SK-N-MC (cell line): ENCODE data around the gene TIGD6.

Experiments used
- DNase-seq: peaks from one replicate; pipeline ENCODE4 v3.0.0-alpha.2; 2011; ENCODE audit warnings: low read depth, low spot score
- H3K27ac ChIP-seq: fragments of 200-600 bp; sonication (generic); 2 replicates; pipeline ENCODE4 v1.5.1; 2016; ENCODE audit warnings: mixed run types
- H3K36me3 ChIP-seq: fragments of 200-600 bp; sonication (generic); 2 replicates; pipeline ENCODE4 v1.6.1; 2017; ENCODE audit warnings: antibody characterized with exemption, low read length, mixed read lengths; ENCODE audit not compliant: insufficient read depth
- H3K4me3 ChIP-seq: fragments of 200-600 bp; sonication (generic); 2 replicates; pipeline ENCODE4 v1.5.1; 2016
- H3K9ac ChIP-seq: fragments of 200-600 bp; sonication (generic); 2 replicates; pipeline ENCODE4 v1.8.0; 2017; ENCODE audit warnings: mixed run types, mixed read lengths; ENCODE audit not compliant: insufficient read length
- H3K9me3 ChIP-seq: fragments of 200-600 bp; sonication (generic); 2 replicates; pipeline ENCODE4 v1.6.1; 2017; ENCODE audit warnings: low read depth, mild to moderate bottlenecking, antibody characterized with exemption, low read length, moderate library complexity, mixed read lengths
- EZH2 ChIP-seq: fragments of 200-600 bp; sonication (generic); IDR thresholded peaks from one replicate; pipeline ENCODE4 v1.6.1; 2017; ENCODE audit warnings: antibody characterized with exemption
- FOXP2 ChIP-seq: optimal IDR thresholded peaks from 2 replicates; pipeline ENCODE3; 2011; ENCODE audit warnings: mild to moderate bottlenecking, moderate library complexity; ENCODE audit not compliant: insufficient read depth; ENCODE audit errors: extremely low read length, control extremely low read depth
- POLR2AphosphoS5 ChIP-seq: IDR thresholded peaks from 2 replicates; pipeline ENCODE4 v1.6.1; 2012; ENCODE audit warnings: mild to moderate bottlenecking, low read depth, low read length, borderline replicate concordance

The TIGD6 gene

GRCh38 chr5:149975409-149975808 is 25.0 kb downstream of the TIGD6 start:
- no peak overlapping the region for H3K4me3 ChIP-seq
- DNase-seq = no peak
- no peaks in the 10 kb centered on the region; the same call in 1 of the 2 replicates for H3K36me3 ChIP-seq
- H3K9ac ChIP-seq = no peak overlapping the region
- H3K27ac ChIP-seq = no peak overlapping the region
- TF ChIP-seq POLR2AphosphoS5 (no peak), FOXP2 (no peak), EZH2 (no peak)
- no peaks in the 10 kb centered on the region for H3K9me3 ChIP-seq

DNA sequence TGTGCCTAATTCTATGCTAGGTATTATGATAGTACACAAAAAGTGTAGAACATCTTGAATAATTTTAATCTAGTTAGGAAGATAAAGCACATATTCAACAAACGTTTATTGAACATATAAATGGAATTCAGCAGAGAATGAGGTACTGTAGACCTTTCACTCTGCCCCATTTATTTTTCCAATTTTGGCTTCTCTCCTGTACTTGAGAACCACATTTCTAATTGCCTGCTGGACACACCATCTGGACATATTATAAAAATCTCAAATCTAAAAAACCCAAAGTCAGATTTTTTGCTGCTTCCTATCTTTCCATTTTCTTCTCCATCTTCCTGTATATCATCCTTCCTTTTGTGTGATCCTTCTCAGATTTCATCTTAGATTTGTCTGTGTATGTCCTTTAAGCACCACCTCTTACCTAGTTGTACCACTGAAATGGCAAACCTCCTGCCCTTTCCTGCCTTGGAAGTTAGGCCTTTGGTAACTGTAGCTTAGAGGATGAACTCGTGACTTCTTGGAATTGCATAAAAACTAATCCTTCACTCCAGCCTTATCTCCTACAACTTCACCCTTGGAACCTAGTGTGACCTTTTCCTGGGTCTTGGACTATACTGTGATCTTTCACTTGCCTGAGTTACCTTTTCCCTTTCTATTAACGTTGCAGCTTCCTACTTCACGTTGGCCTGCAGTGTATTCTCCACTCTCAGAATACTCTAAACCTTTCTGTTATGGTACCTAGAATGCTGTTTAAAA is 31.1 kb downstream of the TIGD6 start:
- Histone ChIP-seq H3K9me3 (no peaks in the 10 kb centered on the region), H3K9ac (no peak overlapping the region), H3K27ac (no peak overlapping the region), H3K36me3 (no peaks in the 10 kb centered on the region), H3K4me3 (no peak overlapping the region)
- no peak for DNase-seq
- no peak for TF ChIP-seq POLR2AphosphoS5
- TF ChIP-seq FOXP2 = no peak
- TF ChIP-seq EZH2 = no peak

- Histone ChIP-seq H3K27ac (no peak overlapping the region), H3K9me3 (no peaks in the 10 kb centered on the region), H3K4me3 (no peak overlapping the region), H3K36me3 (no peaks in the 10 kb centered on the region), H3K9ac (no peak overlapping the region)
- DNase-seq = no peak
- no peak for TF ChIP-seq EZH2
- no peak for TF ChIP-seq FOXP2
- no peak for TF ChIP-seq POLR2AphosphoS5
Observed at GRCh38 chr5:149966946-149967345, 33.5 kb downstream of the TIGD6 start.

DNA sequence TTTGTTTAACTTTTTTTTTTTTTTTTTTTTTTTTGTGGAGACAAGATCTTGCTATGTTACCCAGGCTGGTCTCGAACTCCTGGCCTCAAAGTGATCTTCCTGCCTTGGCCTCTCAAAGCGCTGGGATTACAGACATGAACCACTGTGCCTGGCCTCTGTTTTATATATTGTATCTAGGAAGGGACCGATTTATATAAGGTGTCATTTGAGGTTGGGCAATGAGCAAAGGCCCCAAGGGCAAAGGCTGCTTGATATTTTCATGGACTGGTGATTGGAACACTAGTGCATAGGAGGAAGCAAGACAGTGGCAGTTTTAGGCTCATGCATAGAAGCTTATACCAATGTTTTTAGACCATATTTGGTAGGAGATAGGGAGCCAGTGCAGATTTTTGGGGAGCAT is 36.7 kb downstream of the TIGD6 start:
- DNase-seq = no peak
- H3K4me3 ChIP-seq = no peak overlapping the region
- no peak overlapping the region for H3K27ac ChIP-seq
- TF ChIP-seq POLR2AphosphoS5 (no peak), FOXP2 (no peak), EZH2 (no peak)
- H3K36me3 ChIP-seq = no peaks in the 10 kb centered on the region
- no peaks in the 10 kb centered on the region for H3K9me3 ChIP-seq
- no peak overlapping the region for H3K9ac ChIP-seq

DNA sequence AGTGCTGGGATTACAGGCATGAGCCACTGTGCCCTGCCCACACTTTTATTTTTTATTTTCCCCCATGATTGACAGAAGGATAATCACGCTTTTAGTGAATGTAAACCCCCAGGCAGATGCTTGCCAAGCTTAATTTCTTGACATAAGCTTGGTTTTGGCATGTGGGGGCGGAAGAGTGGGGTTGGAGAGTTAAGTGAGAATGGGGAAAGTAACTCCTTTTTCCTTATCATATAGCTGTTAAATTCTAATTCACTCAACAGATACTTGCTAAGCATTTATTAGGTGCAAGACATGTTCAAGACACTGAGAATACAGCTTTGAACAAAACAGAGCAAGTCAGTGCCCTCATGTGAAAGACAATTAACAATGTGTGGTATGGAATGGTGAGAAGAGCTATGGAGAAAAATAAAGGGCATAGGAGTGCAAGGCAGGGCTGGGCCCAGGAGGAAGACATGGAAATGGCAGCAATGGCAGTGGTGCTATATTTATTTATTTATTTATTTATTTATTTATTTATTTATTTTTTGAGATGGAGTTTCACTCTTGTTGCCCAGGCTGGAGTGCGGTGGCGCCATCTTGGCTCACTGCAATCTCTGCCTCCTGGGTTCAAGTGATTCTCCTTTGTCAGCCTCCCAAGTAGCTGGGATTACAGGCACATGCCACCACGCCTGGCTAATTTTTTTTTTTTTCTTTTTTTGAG is 37.7 kb downstream of the TIGD6 start:
- Histone ChIP-seq H3K36me3 (no peaks in the 10 kb centered on the region), H3K9ac (no peak overlapping the region), H3K9me3 (no peaks in the 10 kb centered on the region), H3K4me3 (no peak overlapping the region), H3K27ac (no peak overlapping the region)
- DNase-seq = no peak
- no peak for TF ChIP-seq FOXP2
- no peak for TF ChIP-seq EZH2
- TF ChIP-seq POLR2AphosphoS5 = no peak

DNA sequence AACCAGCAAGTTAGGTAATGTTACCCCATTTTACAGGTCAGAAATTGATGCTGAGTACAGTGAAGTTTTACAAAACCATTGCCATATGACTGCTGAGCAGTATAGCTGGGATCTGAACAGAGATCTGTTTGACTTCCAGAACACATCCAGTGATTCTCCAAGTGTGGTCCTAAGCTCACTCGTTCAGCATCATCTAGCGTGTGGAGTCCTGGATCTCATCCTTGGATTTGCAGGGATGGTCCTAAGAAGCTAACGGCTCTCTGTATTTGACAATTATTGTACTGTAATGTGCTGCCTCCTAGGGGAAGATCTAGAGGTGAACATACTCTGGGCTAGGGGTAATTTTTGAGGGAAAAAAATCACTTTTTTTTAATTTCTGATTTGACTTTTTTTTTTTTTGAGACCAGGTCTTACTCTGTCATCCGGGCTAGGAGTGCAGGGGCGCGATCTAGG is 38.5 kb downstream of the TIGD6 start:
- TF ChIP-seq POLR2AphosphoS5 (no peak), EZH2 (no peak), FOXP2 (no peak)
- no peak overlapping the region for H3K27ac ChIP-seq
- H3K36me3 ChIP-seq = no peaks in the 10 kb centered on the region
- H3K9ac ChIP-seq = no peak overlapping the region
- DNase-seq = no peak
- no peak overlapping the region for H3K4me3 ChIP-seq
- no peaks in the 10 kb centered on the region for H3K9me3 ChIP-seq

GRCh38 chr5:149961186-149961685 is 39.2 kb downstream of the TIGD6 start:
- H3K9me3 ChIP-seq = no peaks in the 10 kb centered on the region
- no peaks in the 10 kb centered on the region for H3K36me3 ChIP-seq
- peak overlapping the region; percentile 75 for H3K9ac ChIP-seq
- no peak overlapping the region for H3K27ac ChIP-seq
- TF ChIP-seq EZH2 (no peak), FOXP2 (no peak), POLR2AphosphoS5 (no peak)
- DNase-seq = no peak
- H3K4me3 ChIP-seq = peak overlapping the region; percentile 96

DNA sequence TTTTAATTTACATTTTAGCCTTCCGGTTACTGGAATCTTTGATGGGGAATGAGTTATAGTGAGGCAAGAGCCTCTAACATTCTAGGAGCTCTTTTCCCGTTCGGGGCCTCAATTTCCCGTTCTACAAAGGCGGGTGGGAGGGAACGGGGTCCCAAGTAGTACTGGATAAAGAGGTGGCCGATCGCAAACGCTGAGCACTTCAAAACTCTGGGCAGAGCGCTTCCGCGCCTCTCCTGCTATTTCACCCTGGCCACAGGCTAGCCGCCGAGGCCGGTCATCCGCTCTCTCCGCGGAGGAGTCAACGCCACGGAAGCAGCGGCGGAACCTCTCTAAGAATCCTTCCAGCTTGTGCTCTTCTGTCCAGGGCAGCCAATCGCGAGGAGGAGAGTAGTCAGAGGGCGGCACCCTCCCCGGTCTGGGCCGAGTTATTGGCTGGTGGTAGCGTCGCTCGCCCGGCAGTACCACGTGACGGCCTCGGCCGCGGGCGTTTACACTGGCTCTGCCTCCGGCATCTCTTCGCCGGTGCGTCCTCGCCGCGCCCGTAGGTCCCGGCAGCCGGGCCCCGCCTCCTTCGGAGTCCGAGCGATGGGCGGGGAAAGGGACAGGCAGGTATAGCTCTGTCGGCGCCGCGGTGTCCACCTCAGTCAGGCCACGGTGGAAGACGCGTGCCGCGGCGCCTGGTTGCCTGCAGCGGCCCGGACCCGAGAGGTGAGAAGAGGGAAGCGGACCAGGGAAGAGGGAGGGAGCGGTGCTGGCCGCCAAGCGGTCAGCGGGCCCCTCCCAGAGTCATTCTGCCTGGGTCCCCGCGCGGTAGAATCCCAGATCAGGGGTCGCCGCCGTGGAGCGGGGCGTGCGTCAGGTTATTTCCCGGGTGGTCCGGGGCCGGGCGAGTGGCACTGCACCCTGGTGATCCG is 39.9 kb downstream of the TIGD6 start, which contains the start of gene SLC26A2:
SLC26A2 (plus strand) TSS at position 487 of the 914 bp plus-strand sequence. CDS start 16,895 bp downstream, outside the sequence.
- H3K27ac ChIP-seq = no peak within 1 kb of the TSS

More for the DNA sequence above, 39.9 kb downstream of the TIGD6 start, which contains the start of gene SLC26A2:
- H3K9ac ChIP-seq = peak within 1 kb of the TSS; percentile 75
- peak; percentile 97 for TF ChIP-seq POLR2AphosphoS5
- TF ChIP-seq EZH2 = no peak
- peak; percentile 60 for TF ChIP-seq FOXP2
- peak within 1 kb of the TSS; percentile 96 for H3K4me3 ChIP-seq
- DNase-seq = peak; percentile 69
- no peaks in the 10 kb centered on the region for H3K9me3 ChIP-seq
- H3K36me3 ChIP-seq = no peaks in the 10 kb centered on the region
